A549 treated with AZD2906 at 1 μM for 4 hours (cell line): ENCODE measurements around the gene C12orf60. TPM values are rescaled to one million over a fixed set of nuclear protein-coding genes. Genes with fewer than 3 reads are reported as not detected.

Experiments used
- total RNA-seq: library from RNA; stranded (reverse); fragments of 200-300 nt; extraction: Qiagen RNA extraction; gene quantifications from 5 replicates; pipeline ENCODE4 v1.2.3, GENCODE V29; 2022

C12orf60 gene
- total RNA-seq = 1.7 to 2.3 TPM (median 1.7 TPM) in 5 replicates

GRCh38 chr12:14803011-14803829 lies at the start of gene C12orf60, which contains the start of gene WBP11:
Gene C12orf60 (plus strand): TSS chr12:14803670. CDS start chr12:14822936, 19,266 bp downstream.
Gene WBP11 (minus strand): TSS chr12:14803478. CDS start chr12:14801383, 2,095 bp downstream.

GRCh38 chr12:14814014-14814413 lies 10.5 kb downstream of the C12orf60 start, which contains the start of gene SMCO3:
Gene SMCO3 (minus strand): TSS chr12:14814182. CDS start chr12:14806680, 7,502 bp downstream.

GRCh38 chr12:14843425-14843887 lies 40.0 kb downstream of the C12orf60 start, which contains the start of gene ART4:
Gene ART4 (minus strand): TSS chr12:14843526. CDS start chr12:14843113, 413 bp downstream.

Other genes starting within 250 kb of the C12orf60 start
- 4.1 to 4.8 TPM (median 4.3 TPM) in 5 replicates for gene PLBD1, start 235.8 kb upstream of the C12orf60 start, total RNA-seq
- 0.02 to 0.03 TPM in 2 of 5 replicates, not detected in the others for gene GUCY2C, start 107.1 kb upstream of the C12orf60 start, total RNA-seq
- 41.3 to 49.4 TPM (median 43.6 TPM) in 5 replicates for gene WBP11, start 192 bp upstream of the C12orf60 start, total RNA-seq
- 0.02 to 0.05 TPM (median 0.05 TPM) in 3 of 5 replicates, not detected in the others for gene SMCO3, start 10.5 kb downstream of the C12orf60 start, total RNA-seq
- gene ART4, start 39.9 kb downstream of the C12orf60 start, total RNA-seq = 0.06 TPM in 1 of 5 replicates, not detected in the others
- gene MGP, start 82.2 kb downstream of the C12orf60 start, total RNA-seq = 0.06 to 0.09 TPM (median 0.08 TPM) in 3 of 5 replicates, not detected in the others
- gene ERP27, start 134.9 kb downstream of the C12orf60 start, total RNA-seq = not detected in 5 replicates
- 0.88 to 1.7 TPM (median 1.2 TPM) in 5 replicates for gene ARHGDIB, start 157.9 kb downstream of the C12orf60 start, total RNA-seq
- not detected in 5 replicates for gene PDE6H, start 169.4 kb downstream of the C12orf60 start, total RNA-seq